SK-N-SH (cell line): ENCODE results near the gene BEX3. TPM values are rescaled to one million over a fixed set of nuclear protein-coding genes. Genes with fewer than 3 reads are reported as not detected.

Source experiments
- CTCF ChIA-PET: fragments of 300-600, 350-600 bp; formaldehyde crosslinking; extraction: SDS; loops from one replicate; lab custom pipeline; 2021; lab: Yijun Ruan, JAX
- POLR2A ChIA-PET: fragments of 350-600 bp; sonication (Branson Sonifier 250); formaldehyde crosslinking; extraction: SDS; loops from one replicate; lab custom pipeline; 2020; ENCODE audit warnings: antibody characterized with exemption, inconsistent platforms; lab: Yijun Ruan, JAX
- DNase-seq: peaks from one replicate; pipeline ENCODE4 v3.0.0; 2012
- H2AFZ ChIP-seq: fragments of 200-600 bp; sonication (generic); 2 replicates; pipeline ENCODE4 v1.8.1; 2016; ENCODE audit warnings: antibody characterized with exemption, mild to moderate bottlenecking, low read depth
- H3F3A ChIP-seq: fragments of 200-600 bp; sonication (generic); replicated peaks from 2 replicates; pipeline ENCODE3; 2016; ENCODE audit warnings: antibody characterized with exemption, mild to moderate bottlenecking; ENCODE audit not compliant: insufficient read depth
- H3K27ac ChIP-seq, 2 experiments: fragments of 200-500 bp in 1 of 2; fragments of 200-600 bp in 1 of 2; sonication (Bioruptor generic) in 1 of 2; sonication (generic), shearing (Covaris generic) in 1 of 2; 2 replicates each; pipeline versions ENCODE4 v1.5.1 to v1.6.1; 2014 to 2016; ENCODE audit warnings: low read depth in 2 of 2, inconsistent platforms in 1 of 2, low read length in 1 of 2, mild to moderate bottlenecking in 1 of 2, mixed read lengths in 1 of 2
- H3K27me3 ChIP-seq: fragments of 200-600 bp; sonication (generic), shearing (Covaris generic); 2 replicates; pipeline ENCODE4 v1.6.1; 2016; ENCODE audit warnings: mixed run types; ENCODE audit not compliant: insufficient read depth
- H3K36me3 ChIP-seq, 2 experiments: fragments of 200-500 bp in 1 of 2; fragments of 200-600 bp in 1 of 2; sonication (Bioruptor generic) in 1 of 2; sonication (generic) in 1 of 2; replicated peaks in 1 of 2; 2 replicates each; pipeline versions ENCODE3 to v1.5.1; 2014 to 2016; ENCODE audit warnings: low read length in 1 of 2, mild to moderate bottlenecking in 1 of 2; ENCODE audit not compliant: insufficient read depth in 2 of 2, control insufficient read depth in 1 of 2
- H3K4me1 ChIP-seq, 2 experiments: fragments of 200-500 bp in 1 of 2; fragments of 200-600 bp in 1 of 2; sonication (Bioruptor generic) in 1 of 2; sonication (generic), shearing (Covaris generic) in 1 of 2; 2 replicates each; pipeline versions ENCODE4 v1.5.1 to v1.6.1; 2014 to 2016; ENCODE audit warnings: low read depth in 1 of 2, low read length in 1 of 2, mixed run types in 1 of 2; ENCODE audit not compliant: insufficient read depth in 2 of 2, control insufficient read depth in 1 of 2
- H3K4me2 ChIP-seq: fragments of 200-600 bp; sonication (generic), shearing (Covaris generic); 2 replicates; pipeline ENCODE4 v1.6.1; 2017; ENCODE audit warnings: mixed run types
- H3K4me3 ChIP-seq, 2 experiments: fragments of 200-500 bp in 1 of 2; fragments of 200-600 bp in 1 of 2; sonication (Bioruptor generic) in 1 of 2; sonication (generic), shearing (Covaris generic) in 1 of 2; 2 replicates each; pipeline versions ENCODE4 v1.5.1 to v1.8.1; 2014 to 2016; ENCODE audit warnings: low read depth in 2 of 2, inconsistent platforms in 1 of 2, low read length in 1 of 2, mild to moderate bottlenecking in 1 of 2, mixed read lengths in 1 of 2, moderate library complexity in 1 of 2
- H3K79me2 ChIP-seq: fragments of 200-600 bp; sonication (generic); 2 replicates; pipeline ENCODE4 v1.8.1; 2017; ENCODE audit warnings: mild to moderate bottlenecking; ENCODE audit not compliant: insufficient read depth
- H3K9ac ChIP-seq: fragments of 200-600 bp; sonication (generic); 2 replicates; pipeline ENCODE4 v1.6.1; 2017; ENCODE audit warnings: mixed run types
- H3K9me2 ChIP-seq: fragments of 200-600 bp; sonication (generic); 2 replicates; pipeline ENCODE4 v1.6.1; 2017; ENCODE audit warnings: mixed run types
- H3K9me3 ChIP-seq: fragments of 200-600 bp; sonication (generic); 2 replicates; pipeline ENCODE4 v1.6.1; 2017; ENCODE audit warnings: mixed run types, mild to moderate bottlenecking, moderate library complexity
- H4K20me1 ChIP-seq: fragments of 200-600 bp; sonication (generic); 2 replicates; pipeline ENCODE4 v1.6.1; 2017; ENCODE audit warnings: mild to moderate bottlenecking, mixed run types; ENCODE audit not compliant: insufficient read depth
- FOSL2 ChIP-seq: IDR thresholded peaks from 2 replicates; pipeline ENCODE4 v1.4.0; 2012; ENCODE audit warnings: low read depth, mild to moderate bottlenecking, moderate library complexity, borderline replicate concordance
- GATA2 ChIP-seq: sonication (generic); formaldehyde crosslinking; IDR thresholded peaks from 2 replicates; pipeline ENCODE4 v1.5.0; 2020; ENCODE audit warnings: mild to moderate bottlenecking, missing genetic modification reagents
- NFIC ChIP-seq: IDR thresholded peaks from 2 replicates; pipeline ENCODE4 v1.4.0; 2012; ENCODE audit warnings: borderline replicate concordance
- NRF1 ChIP-seq: IDR thresholded peaks from 2 replicates; pipeline ENCODE4 v1.6.1; 2012; ENCODE audit warnings: low read depth, mild to moderate bottlenecking, low read length
- SMC3 ChIP-seq: IDR thresholded peaks from 2 replicates; pipeline ENCODE4 v1.6.1; 2012; ENCODE audit warnings: low read depth, low read length, improper control_type of control experiment
- TEAD4 ChIP-seq: IDR thresholded peaks from 2 replicates; pipeline ENCODE4 v1.4.0; 2012; ENCODE audit warnings: mild to moderate bottlenecking, borderline replicate concordance; ENCODE audit not compliant: insufficient read depth
- WGBS: methylation state at CpG from one replicate; pipeline ENCODE4 v1.1.6; 2017; ENCODE audit warnings: low lambda C conversion rate; 5-methylcytosine and 5-hydroxymethylcytosine counted together
- polyA plus RNA-seq, 3 experiments: library from polyadenylated mRNA; depleted of rRNA; stranded (reverse); fragments of >200 nt; gene quantifications; 2 replicates each; pipeline ENCODE4 v1.2.3, GENCODE V29; 2012
- TF ChIP-seq, protein P1 (sequence below): IDR thresholded peaks from 2 replicates; pipeline ENCODE4 v1.4.0; 2012; ENCODE audit warnings: low read depth, borderline replicate concordance

Gene BEX3
- polyA plus RNA-seq, 1 of the 3 experiments (the other 2 are of a cell fraction) = 392 TPM

DNA sequence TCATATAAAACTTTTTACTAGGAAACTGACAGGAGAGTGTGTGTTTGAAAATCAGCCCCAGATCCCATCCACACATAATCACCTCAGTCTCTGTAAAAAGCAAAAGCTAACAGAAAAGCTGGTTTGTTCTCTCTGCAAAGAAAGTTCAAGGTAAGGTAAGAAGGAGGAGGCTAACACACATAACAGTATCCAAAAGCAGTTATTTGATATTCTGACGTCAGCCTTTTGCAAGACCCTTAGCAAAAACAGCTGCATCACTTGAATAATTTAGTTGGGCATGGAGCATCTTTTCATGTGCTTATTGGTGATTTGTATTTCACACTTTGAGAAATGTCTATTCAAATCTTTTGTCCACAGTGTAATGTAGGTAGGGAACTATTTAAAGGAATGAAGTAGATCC, 14.5 kb upstream of the BEX3 start:
- ChIA-PET CTCF (no interaction called here), POLR2A (no interaction called here)
- H3K9ac ChIP-seq = no peak overlapping the region
- no peaks in the 10 kb centered on the region for H4K20me1 ChIP-seq
- H3K27me3 ChIP-seq = no peaks in the 10 kb centered on the region
- WGBS = 36% methylated on average over 1 of the region's 1 CpG
- no peak for DNase-seq
- H3K9me3 ChIP-seq = no peaks in the 10 kb centered on the region
- no peaks in the 10 kb centered on the region for H3K9me2 ChIP-seq
- H2AFZ ChIP-seq = no peak overlapping the region
- TF ChIP-seq SMC3 = no peak
- TF ChIP-seq, all 33 proteins: peak for 0
- peaks cover 16% of the 10 kb centered on the region for H3K79me2 ChIP-seq
- no peak overlapping the region for H3K4me2 ChIP-seq
- H3K36me3 ChIP-seq = peaks cover 7 to 9% of the 10 kb centered on the region in 2 experiments
- H3F3A ChIP-seq = no peaks in the 10 kb centered on the region
- peaks cover 0 to 3% of the 10 kb centered on the region in 2 experiments; a peak in 2 of 4 replicates for H3K4me1 ChIP-seq
- H3K27ac ChIP-seq = no peak overlapping the region
- no peak overlapping the region for H3K4me3 ChIP-seq

DNA sequence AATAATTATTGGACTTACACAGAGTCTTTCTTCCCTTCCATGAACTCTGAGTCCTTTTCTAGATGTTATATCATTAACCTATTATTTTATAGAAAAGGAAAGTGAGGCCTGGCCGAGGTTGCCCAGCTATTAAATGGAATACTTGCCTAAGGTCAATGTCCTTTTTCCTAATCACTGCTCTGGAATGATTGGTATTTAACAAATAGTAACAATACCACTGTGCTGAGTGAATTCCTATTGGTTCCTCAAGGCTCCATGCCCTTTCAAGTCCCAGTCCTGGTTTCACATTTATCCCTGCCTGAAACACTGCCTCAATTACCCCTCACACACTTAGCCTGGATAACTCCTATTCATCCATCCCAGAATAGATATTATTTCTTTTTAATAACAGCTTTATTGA, 13.9 kb upstream of the BEX3 start:
- ChIA-PET CTCF (no interaction called here), POLR2A (no interaction called here)
- Histone ChIP-seq H3K36me3 (peaks cover 7 to 9% of the 10 kb centered on the region in 2 experiments), H3K9me2 (no peaks in the 10 kb centered on the region), H3F3A (no peaks in the 10 kb centered on the region), H3K27me3 (no peaks in the 10 kb centered on the region), H3K79me2 (peaks cover 10% of the 10 kb centered on the region), H2AFZ (no peak overlapping the region), H3K4me3 (no peak overlapping the region), H4K20me1 (no peaks in the 10 kb centered on the region), H3K9me3 (no peaks in the 10 kb centered on the region), H3K4me1 (peaks cover 0 to 3% of the 10 kb centered on the region in 2 experiments; a peak in 2 of 4 replicates), H3K9ac (no peak overlapping the region), H3K4me2 (no peak overlapping the region), H3K27ac (no peak overlapping the region)
- 14% methylated on average over 1 of the region's 1 CpG for WGBS
- 0 out of 2 replicates have a peak, but pooled peaks have one; percentile 16 for TF ChIP-seq TEAD4
- TF ChIP-seq GATA2 = no peak
- no peak for TF ChIP-seq NRF1
- no peak for DNase-seq

DNA sequence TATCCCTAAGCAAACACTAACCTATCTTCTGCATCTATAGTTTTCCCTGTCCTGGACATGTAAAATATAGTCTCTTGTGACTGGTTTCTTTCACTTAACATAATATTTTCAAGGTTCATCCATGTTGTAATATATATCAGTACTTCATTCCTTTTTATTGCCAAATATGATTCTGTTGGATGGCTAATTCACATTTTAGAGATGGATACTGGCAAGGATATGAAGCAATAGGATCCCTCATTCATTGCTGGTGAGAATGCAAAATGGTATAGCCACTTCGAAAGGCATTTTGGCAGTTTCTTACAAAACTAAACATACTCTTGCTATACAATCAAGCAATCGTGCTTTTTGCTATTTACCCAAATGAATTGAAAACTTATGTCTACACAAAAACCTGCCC, 13.3 kb upstream of the BEX3 start:
- Histone ChIP-seq H2AFZ (no peak overlapping the region), H3K27ac (no peak overlapping the region), H3K79me2 (peaks cover 4% of the 10 kb centered on the region), H3K36me3 (peaks cover 4% of the 10 kb centered on the region in 2 experiments), H3K9me3 (no peaks in the 10 kb centered on the region), H4K20me1 (no peaks in the 10 kb centered on the region), H3K27me3 (no peaks in the 10 kb centered on the region), H3K9ac (no peak overlapping the region), H3K4me1 (peaks cover 0 to 3% of the 10 kb centered on the region in 2 experiments; a peak in 2 of 4 replicates), H3K9me2 (no peaks in the 10 kb centered on the region), H3K4me2 (no peak overlapping the region), H3K4me3 (no peak overlapping the region), H3F3A (no peaks in the 10 kb centered on the region)
- ChIA-PET CTCF (no interaction called here), POLR2A (no interaction called here)
- DNase-seq = no peak
- 51% methylated on average over 2 of the region's 2 CpGs for WGBS
- no peak for TF ChIP-seq NFIC
- TF ChIP-seq, protein P1, sequence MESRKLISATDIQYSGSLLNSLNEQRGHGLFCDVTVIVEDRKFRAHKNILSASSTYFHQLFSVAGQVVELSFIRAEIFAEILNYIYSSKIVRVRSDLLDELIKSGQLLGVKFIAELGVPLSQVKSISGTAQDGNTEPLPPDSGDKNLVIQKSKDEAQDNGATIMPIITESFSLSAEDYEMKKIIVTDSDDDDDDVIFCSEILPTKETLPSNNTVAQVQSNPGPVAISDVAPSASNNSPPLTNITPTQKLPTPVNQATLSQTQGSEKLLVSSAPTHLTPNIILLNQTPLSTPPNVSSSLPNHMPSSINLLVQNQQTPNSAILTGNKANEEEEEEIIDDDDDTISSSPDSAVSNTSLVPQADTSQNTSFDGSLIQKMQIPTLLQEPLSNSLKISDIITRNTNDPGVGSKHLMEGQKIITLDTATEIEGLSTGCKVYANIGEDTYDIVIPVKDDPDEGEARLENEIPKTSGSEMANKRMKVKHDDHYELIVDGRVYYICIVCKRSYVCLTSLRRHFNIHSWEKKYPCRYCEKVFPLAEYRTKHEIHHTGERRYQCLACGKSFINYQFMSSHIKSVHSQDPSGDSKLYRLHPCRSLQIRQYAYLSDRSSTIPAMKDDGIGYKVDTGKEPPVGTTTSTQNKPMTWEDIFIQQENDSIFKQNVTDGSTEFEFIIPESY = no peak
- TF ChIP-seq FOSL2 = no peak
